ENCODE results near the gene PREX1.

The PREX1 gene

GRCh38 chr20:48696671-48697070 is 131.1 kb downstream of the PREX1 start:
- DNase-seq: no peak

DNA sequence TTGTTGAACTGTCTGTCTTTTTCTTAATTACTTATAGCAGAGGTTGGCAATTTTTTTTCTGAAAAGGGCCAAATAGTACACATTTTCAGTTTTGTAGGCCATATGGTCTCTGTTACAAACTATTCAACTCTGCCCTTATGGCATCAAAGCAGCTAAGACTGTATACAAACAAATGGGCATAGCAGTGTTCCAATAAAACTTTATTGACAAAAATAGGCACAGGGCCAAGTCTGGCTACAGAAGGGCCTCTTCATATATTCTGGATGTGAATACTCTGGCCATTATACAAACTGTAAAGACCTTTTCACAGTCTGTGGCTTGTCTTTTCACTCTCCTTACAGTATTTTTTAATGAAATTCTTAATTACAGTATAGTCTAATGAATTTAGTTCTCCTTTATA is 132.1 kb downstream of the PREX1 start:
- no peak for DNase-seq

DNA sequence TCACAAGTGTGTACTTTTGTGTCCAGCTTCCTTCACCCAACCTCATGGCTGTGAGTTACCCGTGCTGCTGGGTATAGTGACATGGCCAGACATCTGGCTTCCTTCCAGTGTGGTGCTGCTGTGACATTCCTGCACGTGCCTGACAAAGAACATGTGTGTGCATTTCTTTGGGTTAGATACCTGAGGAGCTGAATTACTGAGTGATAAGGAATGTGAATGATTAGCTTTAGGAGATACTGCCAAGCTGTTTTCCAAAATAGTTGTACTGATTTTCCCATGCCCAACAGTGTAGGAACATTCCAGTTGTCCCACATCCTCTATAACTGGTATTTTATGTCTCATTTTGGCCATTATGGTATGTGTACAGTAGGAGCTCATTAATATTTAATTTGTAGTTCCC is 132.5 kb downstream of the PREX1 start:
- DNase-seq: no peak

DNA sequence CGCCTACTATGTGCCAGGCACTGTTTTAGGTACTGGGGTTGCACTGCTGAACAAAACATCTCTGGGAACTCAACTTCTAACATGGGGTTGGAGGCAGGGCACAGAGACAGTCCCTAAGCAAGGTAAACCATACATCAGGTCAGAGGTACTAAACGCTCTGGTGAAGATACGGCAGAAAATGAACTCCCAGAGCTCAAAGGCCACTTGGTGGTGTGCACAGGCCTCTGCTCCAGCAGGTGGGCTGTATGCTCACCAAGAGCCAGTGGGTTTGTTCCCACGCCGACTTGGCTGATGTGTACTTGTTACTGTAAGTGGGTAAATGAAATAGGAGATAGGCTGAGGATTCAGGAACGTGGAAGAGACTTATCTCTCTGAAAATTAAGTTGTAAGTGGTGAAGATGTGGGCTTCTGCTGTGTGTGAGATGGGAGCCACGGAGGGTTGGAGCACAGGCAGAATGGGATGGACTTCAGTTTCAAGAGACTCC is 133.4 kb downstream of the PREX1 start:
- DNase-seq: no peak

DNA sequence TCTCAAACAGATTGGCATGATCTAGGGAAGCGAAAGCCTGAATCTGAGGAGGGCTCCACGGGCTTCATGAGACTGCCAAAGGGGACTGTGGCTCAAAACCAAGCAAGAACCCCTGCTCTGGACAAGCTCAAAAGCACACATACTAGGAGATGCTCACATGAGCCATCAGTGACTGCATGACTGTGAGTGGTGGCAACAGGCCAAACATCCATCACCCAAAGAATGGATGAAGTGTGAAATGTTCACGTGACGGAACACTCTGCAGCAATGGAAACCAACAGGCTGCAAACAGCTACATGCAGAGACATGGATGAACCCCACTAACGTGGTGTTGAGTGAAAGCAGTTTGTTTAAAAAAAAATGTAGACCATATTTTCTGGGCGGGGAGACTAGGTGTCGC is 136.3 kb downstream of the PREX1 start:
- no peak for DNase-seq

DNA sequence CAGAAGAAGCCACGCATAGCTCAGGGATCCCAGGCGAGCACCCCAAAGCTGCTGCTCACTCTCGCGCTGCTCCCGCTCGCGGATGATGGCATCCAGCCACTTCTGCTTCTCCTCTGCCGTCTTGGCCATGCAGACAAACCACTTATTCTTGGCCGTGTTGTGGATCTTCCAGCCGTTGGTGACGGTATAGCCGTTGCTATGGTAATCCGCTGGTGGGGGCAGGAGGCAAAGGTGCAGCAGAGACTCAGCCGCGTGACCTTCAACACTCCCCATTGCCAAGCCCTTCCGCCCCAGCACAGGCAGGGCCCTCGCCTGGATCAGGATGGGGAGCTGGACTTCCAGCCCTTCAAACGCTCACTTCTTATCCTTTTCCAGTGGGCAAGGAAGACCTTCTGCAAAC is 136.9 kb downstream of the PREX1 start:
- no peak for DNase-seq

DNA sequence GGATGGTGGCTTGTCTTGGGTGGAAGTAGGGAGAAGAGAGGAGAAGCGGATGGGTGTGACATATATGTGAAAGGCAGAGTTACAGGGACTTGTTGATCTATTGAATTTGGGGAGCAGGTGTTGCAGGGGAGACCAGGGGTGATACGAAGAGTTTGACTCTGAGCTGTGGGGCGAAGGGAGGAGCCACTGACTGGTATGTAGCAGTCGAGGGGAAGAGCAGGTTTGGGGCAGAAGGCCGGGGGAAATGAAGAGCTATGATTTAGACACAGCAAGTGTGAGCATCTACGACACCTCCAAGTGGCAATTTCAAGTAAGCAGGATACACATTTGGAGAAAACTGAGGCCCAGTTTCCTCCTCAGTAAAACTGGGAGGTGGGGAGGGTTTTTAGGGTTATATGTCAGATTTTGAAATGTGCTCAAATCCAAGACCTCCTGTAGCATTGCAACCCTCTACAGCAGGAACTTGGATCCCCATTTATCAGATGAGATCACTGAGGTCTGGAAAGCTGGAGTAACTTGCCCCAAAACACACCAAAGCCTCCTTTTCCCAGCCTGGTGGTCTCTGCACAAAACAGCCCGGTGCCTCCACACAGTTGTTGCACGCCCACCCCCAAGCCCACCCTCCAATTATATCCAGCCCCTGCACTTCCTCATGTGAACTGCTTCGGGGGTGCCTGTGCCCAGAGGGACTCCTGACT is 137.8 kb downstream of the PREX1 start:
- no peak for DNase-seq

GRCh38 chr20:48689388-48689787 is 138.4 kb downstream of the PREX1 start:
- DNase-seq: no peak

DNA sequence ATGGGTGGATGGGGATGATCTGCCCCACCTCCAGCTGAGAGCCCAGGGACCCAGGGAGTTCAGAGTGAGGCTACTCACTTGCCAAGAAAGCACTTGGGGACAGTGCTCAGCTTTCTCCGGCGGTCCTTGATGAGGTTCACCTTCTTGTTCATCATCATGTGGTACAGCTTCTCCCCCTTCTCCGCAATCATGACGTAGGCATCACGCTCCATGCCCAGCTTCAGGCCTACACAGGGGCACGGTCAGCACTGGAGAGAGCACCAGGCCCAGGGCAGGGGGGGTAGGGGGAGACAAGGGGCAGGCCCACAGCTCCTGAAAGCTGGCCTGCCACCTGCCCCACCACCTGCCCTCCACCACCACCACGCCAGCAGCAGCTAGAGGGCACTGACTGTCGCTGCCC is 139.2 kb downstream of the PREX1 start:
- DNase-seq: no peak

GRCh38 chr20:48687117-48687800 is 140.5 kb downstream of the PREX1 start:
- no peak for DNase-seq

- DNase-seq: no peak
These were observed 141.3 kb downstream of the PREX1 start for GRCh38 chr20:48686238-48687116.

DNA sequence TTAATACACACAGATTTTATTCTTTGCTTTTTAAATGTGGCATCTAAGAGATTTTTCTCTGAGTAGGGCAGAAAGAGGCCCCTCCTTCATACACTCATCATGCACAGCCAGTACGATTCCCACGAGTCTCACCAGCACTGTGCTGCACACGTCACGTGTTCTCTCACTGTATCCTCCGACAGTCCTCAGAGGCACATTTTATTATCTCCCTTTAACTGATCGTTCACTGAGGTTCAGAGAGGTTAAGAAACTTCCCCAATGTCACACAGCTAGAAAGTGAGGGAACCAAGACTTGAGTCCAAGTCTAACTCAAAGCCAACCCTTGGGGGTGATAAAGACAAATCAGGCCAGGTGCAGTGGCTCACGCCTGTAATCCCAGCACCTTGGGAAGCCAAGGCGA is 142.5 kb downstream of the PREX1 start:
- no peak for DNase-seq

DNA sequence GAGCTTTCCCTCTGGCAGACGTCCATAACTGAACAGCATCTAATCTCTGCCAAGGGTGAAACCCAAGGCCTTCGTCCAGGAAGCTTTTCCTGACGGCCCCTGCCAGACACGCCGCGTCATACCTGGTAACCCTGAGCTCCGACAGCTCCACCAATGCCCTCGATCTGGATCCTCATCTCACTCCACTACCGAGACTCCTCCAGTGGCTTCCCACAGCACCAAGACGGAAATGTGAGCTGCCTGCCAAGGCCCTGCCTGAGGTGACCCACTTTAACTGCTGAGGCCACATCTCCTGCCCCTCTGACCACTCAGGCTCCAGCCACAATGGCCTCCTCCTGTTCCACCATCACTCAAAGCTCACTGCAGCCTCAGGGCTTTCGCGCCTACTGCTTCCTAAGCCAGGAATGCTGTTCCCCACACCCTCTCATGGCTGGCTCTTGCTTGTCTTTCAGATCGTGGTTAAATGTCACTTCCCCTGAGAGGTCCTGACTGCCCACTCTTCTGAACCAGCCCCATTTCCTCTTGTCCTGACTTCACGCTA is 143.2 kb downstream of the PREX1 start:
- no peak for DNase-seq

- DNase-seq: no peak
These were observed 144.2 kb downstream of the PREX1 start for GRCh38 chr20:48683467-48684175.

GRCh38 chr20:48682529-48683363 is 145.1 kb downstream of the PREX1 start:
- no peak for DNase-seq

- no peak for DNase-seq
These were observed 145.8 kb downstream of the PREX1 start for GRCh38 chr20:48681873-48682426.

DNA sequence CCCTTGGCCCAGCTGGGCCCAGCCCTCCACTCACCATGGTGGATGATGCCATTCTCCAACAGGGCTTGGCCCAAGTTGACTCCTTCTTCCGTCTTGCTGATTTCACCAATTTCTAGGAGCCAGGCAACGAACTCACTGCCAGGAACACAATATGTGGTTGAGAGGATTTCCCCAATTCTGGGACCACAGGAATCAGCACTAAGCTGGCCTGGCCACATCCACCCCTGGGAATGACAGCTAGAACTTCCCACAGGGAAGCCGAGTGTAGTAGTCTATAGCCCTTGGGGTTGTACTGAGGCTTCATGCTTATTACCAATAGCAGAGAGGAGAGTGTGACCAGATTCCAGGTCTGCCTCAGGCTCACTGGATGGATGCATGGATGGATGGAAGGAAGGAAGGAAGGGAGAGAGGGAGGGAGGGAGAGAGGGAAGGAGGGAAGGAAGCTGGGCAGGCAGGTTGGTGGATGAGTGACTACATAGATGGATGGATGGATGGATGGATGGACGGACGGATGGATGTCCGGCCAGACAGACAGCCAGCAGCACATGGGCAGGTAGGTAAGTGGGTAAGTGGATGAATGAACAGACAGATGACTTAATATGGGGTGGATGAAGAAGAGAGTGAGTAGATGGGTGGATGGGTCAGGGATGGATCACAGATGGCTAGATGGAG is 146.5 kb downstream of the PREX1 start:
- no peak for DNase-seq

DNA sequence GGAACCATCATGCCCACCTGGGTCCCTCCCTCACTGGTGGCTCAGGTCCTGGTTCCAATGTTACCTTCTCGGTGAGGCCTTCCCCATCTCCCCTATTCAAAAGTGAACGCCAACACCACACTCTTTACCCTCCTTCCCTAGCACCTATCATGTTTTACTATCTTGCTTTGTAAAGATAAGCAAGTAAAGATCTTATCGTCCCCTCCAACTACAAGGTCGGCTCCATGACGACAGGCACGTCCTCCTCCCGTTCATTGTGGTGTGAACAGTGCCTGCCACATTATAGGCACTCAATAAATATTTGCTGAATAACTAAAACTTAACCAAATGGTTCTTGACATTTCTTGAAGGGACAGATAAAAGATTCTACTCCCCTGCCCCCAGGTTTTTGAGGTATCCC is 147.1 kb downstream of the PREX1 start:
- DNase-seq: no peak

DNA sequence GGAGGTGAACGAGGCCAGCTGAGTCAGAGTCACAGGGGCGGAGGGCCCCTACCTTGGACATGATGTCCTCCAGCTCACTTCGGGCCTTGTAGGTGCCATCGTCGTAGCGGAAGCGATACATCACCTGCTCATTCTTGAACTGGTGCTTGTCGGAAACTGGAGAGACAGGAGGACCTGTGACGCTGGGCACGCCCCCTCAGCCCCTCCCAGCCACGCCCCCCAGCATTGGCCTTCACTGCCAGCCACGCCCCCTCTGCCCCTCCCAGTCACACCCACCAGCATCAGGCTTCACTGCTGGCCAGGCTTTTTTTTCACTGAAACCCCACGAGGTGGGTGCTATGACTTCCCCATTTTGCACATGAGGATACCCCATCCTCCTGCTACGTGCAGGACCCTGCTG is 148.2 kb downstream of the PREX1 start:
- DNase-seq: no peak

- DNase-seq: no peak
These were observed 148.8 kb downstream of the PREX1 start for GRCh38 chr20:48679011-48679410.

GRCh38 chr20:48678421-48678820 is 149.4 kb downstream of the PREX1 start:
- no peak for DNase-seq
